HT1080 (cell line): Measurements from ENCODE around the gene DNAJA1. TPM values are rescaled to one million over a fixed set of nuclear protein-coding genes. Genes with fewer than 3 reads are reported as not detected.

ENCODE experiments used
- DNase-seq: peaks from one replicate; pipeline ENCODE4 v3.0.0-alpha.2; 2015; ENCODE audit warnings: low read depth
- total RNA-seq: library from RNA; depleted of rRNA; stranded (reverse); fragments of >200 nt; shearing (Covaris generic); gene quantifications from 2 replicates; pipeline ENCODE4 v1.2.3, GENCODE V29; 2014

Gene DNAJA1
- total RNA-seq, 1 experiment from 2014 or later, result 211 TPM

DNA sequence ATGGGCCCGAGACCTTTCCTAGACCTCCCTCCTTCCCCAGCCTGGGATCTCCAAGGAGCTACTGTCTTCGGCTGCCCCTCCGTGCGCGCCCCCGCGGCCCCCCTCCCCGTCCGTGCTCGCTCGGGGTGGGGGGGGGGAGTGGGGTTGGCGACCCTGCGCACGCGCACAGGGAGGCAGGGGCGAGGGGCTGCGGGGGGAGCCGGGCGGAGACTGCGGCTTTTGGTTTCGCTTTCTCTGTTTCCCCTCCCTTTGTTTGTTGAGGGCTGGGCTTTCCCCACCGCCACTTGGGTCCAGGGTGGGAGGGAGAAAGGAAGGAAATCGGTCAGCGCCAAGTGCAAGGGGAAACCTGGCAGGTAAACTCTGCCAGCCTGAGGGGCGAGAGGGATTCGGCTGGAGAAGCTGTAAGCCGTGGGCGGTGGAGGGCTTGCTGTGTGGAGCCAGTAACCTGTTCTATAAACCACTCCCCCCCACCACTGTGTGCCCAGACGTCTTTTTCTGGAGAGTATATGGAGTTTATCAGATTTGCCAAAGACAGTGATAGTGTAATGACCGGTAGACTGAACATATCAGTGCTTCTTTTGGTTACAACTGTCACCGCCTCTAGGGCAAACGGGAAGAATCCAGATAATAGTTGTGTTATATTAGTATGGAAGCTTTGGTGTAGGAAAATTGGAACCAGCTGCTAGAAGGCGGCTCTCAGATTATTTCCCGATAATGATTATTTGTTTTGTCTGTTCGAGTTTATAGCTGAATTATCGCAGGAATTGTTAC lies 684 bp downstream of the DNAJA1 start:
- peak; percentile 57 for DNase-seq

DNA sequence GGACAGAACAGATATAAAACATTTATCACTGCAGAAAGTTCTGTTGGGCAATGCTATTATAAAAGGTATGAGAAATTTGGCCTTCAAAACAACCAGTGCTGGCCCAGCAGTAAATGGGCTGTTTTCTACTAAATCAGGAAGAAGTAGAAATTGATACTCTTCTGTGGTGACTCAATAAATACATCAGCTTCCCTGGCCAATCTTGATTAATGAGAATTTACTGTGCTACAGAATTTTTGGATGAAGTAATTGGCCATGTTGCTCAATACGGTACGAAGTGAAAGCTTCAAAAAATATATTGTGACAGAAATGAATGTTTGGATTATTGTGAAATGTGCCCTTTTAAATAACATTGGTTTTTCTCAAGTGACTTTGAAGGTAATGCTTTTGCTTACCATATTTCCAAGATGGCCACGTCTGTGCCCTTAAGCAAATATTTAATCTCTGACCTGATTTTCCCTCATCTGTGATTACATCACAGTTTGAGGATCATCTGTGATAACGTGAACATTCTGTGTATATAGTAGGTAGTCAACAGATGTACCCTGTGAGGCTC lies 4.2 kb downstream of the DNAJA1 start:
- DNase-seq, result no peak

DNA sequence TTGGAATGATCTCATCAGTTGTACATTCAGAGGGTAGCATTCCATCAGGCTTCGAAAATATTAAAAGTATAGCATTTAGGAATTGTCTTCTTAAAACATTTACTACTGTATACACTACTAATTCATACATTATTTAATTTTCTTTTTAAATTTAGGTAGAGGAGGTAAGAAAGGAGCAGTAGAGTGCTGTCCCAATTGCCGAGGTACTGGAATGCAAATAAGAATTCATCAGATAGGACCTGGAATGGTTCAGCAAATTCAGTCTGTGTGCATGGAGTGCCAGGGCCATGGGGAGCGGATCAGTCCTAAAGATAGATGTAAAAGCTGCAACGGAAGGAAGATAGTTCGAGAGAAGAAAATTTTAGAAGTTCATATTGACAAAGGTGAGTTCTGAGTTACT lies 5.2 kb downstream of the DNAJA1 start:
- no peak for DNase-seq

DNA sequence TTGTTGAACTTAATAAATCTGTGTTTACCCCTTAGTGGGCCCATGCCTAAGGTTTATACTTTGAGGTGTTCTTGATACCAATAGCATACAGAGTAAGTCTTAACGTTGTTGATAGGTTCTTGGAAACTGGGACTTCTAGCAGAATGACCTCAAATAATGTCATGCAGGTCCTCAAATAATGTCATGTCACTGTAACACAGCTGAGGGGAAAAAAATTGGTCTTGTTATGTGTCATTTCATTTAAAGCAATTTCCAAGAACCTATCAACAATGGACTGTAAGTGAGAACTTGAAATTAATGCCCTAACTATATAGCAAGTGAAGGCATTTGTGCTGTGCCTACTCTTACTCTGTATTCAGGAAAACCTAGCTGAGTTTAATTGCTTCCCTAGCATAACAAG lies 7.2 kb downstream of the DNAJA1 start:
- DNase-seq, result no peak

DNA sequence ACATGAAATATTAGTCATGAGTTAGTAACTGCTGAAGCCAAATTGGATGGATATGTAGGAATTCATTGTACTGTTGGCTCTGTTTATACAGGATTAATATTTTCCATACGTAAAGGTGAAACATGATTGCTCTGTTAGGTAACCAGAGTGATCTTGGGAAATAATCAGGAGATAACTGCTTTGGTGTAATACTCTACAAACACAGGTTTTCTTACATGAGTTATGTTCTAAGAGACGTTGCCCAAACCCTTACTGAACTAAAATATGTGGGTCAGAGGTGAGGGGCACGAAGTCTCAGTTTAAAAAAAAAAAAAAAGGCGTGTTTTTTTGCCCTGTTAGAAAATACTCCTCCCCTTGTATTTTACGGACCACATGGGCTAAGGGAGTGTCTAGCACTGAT lies 7.8 kb downstream of the DNAJA1 start:
- DNase-seq, result no peak

DNA sequence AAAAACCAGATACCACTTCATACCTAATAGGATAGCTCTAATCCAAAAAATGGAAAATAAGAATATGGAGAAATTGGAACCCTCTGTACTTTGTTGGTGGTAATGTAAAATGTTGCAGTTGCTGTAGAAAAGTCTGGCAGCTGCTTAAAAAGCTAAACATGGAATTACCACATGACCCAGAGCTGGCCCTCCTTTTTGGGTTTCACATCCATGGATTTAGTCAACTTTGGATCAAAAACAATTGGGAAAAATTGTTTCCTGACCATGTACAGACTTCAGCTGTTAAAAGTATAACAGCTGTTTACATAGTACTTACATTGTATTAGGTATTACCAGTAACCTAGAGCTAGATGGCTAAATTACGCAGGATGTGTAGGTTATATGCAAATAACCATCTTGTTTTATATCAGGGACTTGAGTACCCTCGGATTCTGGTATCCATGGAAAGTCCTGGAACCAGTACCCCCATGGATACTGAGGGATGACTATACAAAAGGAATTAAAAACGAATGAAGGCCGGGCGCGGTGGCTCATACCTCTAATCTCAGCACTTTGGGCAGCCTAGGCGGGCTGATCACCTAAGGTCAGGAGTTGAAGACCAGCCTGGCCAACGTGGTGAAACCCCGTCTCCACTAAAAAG lies 15.8 kb downstream of the DNAJA1 start:
- DNase-seq, result no peak

DNA sequence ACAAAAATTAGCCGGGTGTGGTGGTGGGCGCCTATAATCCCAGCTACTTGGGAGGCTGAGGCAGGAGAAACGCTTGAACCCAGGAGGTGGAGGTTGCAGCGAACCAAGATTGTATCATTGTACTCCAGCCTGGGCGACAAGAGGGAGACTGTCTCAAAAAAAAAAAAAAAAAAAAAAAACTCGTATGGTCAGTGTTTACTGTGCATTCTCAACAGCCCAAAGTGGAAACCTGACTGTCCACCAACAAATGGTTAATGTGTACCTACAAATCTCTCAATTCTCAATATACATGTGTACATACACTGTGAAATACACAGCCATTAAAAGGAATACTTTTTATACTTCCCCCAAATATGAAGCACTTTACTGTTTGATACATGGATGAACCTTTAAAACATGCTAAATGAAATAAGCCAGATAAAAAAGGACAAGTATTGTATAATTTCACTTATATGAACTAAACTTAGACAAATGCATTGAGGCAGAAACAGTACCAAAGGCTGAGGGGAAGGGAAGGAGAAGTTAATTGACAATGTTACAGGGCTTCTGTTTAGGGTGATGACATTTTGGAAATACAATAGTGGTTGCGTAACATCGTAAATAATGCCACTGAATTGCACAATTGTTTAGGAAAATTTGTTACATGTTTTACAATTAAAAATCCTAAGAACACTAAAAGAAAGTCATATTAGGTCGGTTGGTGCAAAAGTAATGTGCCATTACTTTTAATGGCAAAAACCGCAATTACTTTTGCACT lies 16.5 kb downstream of the DNAJA1 start:
- no peak for DNase-seq

DNA sequence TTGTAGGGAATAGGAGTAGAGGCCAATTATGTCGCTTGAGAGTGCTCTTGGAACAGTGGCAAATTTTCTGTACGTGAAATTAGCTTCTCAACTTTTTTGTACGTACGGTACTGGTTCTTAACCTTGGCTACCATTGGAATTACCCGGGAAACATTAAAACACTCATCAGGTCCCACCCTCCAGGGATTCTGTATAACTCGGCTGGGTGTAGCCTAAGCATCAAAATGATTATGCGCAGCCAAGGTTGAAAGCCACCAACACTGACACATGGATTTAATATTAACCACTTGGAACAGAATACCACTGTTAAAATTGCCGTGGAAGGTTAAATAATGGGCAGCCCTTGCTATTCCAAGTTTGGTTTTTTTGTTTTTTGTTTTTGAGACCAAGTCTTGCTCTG lies 17.4 kb downstream of the DNAJA1 start:
- DNase-seq, result no peak

DNA sequence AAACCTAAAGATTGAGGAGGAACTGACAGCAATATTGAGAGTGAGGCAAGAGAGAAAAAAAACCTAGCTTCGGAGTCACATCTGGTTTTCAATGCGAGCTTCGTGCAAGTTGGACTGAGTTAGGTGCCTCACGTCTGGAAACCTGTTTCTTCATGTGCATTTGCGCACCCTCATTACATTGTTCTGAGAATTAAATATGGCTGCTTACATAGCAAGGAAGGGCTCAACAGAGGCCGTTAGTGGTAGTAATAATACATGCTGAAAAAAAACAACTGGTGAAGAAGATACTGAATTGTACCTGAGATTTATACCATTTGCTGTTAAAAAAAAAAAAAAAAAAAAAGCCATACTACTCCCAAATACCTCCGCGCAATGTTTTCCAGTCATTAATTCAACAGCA lies 18.6 kb downstream of the DNAJA1 start:
- no peak for DNase-seq

DNA sequence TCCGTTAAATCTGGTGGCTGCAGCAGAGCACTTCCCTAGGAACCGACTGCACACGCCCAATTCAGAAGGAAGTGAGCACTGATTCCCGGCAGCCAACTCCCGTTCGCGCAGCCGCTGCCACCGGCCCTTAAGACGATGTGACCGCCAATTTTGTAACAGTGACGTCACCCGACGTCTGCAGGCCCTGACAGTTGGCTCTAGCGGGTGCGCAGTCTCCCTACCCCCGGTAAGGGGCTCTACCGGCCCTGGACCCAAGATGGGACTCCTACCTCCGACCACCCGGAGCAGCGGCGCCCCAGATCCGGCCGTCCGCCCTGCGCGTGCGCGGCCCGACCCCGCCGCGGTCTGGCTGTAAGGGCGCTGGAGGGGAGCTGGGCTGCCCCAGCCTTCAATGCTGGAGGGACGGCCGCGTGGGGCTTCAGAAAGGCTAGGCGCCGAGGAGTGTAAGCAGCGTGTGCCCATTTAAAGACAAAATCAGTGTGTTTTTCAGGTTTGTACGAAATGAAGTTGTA lies 19.1 kb downstream of the DNAJA1 start:
- peak; percentile 74 for DNase-seq

DNA sequence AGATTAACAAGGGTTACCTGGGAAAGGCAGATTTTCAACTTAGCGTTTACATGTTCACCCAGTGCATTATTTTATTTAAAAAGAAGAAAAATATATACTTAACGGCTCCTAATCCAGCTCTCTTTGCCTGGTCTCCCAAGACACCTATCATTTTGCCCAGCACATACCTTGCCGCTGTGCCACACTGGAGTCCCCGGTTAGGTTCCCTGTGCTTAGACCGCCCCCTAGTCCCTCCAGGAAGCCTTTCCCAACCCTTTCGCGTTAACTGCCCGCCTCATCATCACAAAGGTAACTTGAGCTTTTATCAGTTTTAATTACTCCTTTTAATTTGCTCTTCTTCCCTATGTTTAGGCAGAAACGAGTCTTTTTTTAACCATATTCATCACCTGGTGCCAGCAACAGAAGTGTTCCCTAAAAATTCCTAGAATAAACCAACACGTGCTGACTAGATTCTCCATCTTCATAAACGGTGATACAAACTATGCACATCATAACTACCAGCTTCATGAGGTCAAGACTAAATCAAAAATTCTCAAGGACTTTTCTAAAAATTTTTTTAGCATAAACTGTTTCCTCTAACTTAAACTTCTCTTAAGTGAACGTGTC lies 19.7 kb downstream of the DNAJA1 start:
- no peak for DNase-seq

DNA sequence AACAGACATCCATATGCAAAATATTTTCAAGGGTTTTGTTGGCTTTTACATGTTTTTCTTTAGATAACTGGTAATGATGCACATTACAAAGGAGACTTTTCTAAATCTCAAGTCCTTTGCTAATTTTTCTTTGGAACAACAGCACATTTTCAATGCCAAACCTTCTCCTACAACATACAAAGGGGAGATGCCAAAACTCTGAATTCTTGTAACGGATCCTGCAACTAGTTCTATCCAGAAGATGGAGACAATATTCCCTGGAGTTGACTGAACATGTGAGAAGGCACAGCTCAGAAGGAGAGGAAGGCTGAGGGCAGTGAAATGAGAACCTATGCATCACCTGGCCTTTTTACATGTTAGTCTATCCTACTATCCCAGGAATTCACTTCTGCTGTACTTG lies 21.0 kb downstream of the DNAJA1 start:
- DNase-seq, result no peak

DNA sequence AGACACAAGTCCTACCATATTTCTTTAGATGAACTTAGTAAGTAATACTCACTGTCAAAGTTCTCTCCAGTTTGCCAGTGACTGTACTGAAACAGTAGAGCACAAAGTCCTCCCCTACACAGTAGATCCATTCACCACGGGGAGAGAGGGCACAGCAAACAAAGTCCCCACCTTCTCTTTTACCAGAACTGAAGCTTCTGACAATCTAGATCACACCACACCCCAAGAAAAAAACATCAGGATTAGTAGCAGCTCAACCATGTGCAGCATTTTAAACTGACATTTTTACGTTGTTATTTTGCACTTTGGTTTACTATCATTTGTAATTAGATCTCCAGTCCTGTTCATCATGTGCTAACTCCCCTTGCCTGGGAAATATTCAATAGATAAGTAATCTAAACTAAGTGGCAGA lies 23.0 kb downstream of the DNAJA1 start:
- DNase-seq, result no peak

DNA sequence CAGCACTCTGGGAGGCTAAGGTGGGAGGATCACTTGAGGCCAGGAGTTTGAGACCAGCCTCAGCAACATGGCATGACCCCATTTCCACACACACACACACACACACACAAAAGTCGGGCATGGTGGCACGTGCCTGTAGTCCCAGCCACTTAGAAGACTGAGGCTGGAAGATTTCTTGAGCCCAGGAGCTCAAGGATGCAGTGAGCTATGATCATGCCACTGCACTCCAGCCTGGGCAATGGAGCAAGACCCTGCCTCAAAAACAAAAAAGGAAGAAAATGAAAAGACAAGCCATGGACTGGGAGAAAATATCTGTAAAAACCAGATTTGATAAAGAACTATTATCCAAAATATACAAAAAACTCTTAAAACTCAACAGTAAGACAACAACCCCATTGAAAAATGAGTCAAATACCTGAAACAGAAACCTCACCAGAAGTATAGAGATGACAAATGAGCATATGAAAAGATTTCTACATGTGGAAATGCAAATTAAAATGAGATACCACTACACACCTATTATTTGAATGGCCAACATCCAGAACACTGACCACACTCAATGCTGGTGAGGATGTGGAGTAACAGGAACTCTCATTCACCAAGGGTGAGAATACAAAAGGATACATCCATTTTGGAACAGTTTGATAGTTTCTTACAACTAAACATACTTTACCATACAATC lies 24.7 kb downstream of the DNAJA1 start:
- no peak for DNase-seq

DNA sequence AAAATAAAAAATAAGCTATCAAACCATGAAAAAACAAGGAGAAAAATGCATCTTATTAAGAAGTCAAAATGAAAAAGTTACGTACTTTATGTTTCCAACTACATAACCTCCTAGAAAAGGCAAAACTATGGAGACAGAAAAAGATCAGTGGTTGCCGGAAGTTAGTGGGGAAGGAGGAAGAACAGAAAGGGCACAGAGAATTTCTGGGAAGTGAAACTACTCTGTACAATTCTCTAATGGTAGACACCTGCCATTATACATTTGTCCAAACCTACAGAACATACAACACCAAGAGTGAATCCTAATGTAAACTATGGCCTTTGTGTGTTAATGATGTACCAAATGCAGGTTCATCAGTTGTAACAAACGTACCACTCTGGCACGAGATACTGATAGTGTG lies 26.1 kb downstream of the DNAJA1 start:
- DNase-seq, result no peak

DNA sequence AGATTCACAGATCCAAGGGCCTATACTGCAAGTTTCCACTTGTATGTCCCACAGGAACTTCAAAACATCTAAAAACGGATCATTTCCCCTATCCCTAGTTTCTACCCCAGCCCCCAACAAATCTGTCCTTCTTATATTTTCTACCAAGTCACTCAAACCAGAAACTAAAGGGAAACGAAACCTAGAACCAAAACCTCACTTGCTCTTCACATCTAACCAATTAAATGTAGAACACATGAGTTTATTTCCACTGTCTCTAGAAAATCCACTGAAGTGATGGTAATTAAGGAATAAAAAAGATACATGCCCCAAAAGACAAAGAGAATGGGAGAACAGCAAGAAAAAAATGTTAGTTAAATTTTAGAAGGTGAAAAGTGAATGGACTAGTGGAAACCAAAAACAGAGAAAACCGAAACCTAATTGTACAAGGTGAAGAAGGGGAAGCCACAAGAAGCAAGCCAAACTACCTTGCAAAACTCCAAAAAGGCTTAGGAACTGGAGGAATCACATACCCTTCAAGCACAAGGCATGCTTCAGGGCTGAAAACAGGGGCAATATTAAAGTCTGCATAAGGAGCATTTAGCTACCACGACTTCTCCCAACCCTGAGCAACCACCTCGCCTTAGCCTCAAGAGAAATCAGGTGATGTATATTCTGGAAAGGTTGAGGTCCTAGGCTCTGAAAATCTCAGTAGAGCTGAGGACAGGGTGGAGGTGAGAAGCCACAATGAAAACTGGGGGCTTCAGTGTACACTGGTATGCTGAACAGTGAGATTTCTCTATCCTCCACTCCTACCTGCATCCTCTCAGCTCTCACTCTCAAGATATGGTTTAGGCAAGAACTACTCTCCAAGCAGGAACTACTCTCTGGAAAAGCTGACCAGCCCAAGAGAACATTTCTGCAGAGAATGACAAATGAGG lies 40.3 kb downstream of the DNAJA1 start:
- DNase-seq, result no peak

DNA sequence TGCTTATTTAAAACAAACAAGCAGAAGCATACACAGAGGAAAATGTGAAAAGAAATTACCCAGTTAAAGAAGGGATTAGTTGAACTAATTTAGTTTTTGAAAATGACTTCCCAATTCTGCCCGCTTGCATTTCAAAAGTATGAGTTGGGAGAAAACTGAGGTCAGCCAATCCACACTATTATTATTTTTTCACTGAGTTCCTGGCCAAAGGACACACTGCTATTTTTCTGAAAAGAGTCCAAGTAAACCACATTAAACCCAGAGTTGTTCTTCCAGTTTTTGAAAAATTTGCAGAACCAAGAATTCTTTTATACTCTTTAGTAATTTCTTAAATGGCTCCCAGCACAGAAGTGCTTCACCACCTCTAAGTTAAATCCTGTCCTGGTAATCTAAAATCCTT lies 43.9 kb downstream of the DNAJA1 start:
- no peak for DNase-seq

DNA sequence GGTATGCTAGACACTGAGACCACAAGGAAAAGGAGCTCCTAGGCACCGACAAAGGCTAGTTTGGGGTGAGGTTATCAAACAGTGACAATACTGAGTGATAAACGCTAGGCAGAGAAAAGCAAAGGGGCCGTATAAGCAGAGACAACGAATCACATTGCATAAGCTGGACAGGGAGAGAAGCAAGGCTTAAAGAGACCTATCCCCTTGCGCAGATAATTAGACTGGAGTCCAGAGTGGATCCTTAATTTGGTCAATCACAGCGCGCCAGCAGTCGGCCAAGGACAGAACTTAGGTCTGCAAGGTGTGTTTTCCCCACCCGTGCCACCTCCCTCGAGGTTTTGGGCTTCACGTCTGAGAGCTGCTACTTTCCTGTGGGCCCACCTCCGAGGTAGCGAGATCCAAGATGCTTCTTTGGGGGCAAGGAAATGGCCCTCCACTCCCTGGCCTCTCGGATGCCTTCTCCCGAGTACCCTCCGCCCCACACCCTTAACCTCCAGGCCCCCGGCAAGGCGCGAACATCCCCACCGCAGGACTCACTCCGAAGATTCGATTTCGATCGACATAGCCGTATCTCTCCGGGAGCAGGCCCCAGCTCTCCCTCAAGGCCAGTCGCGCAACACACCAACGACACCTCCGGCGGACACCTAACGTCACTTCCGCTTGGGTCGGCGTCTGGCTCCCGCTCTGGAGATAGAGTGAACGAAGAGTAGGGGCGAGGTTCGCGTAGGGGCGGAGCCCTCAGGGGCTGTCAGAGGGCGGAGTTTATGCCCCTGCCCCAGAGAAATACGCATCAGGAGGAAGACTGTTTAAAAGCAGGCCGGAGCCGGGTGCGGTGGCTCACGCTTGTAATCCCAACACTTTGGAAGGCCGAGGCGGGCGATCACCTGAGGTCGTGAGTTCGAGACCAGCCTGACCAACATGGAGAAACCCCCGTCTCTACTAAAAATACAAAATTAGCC lies 51.3 kb downstream of the DNAJA1 start, which contains the start of gene SMU1:
Gene SMU1 (minus strand): TSS at position 629 of the 959 bp plus-strand sequence. CDS start 66 bp downstream, at position 563.
- peak; percentile 99 for DNase-seq
